GM18507 (cell line): ENCODE data around the gene ANKRD7.
A peak's percentile ranks its signal among the peaks of the same experiment; 100 is the strongest.
"Not testable (repeated sequence)": the region's sequence is repeated elsewhere in the genome, so short reads cannot be mapped to it uniquely, and the experiment has no call there.

Experiments used
- DNase-seq: peaks from one replicate; pipeline ENCODE4 v3.0.0; 2011; ENCODE audit warnings: low read depth; ENCODE audit not compliant: insufficient read length; ENCODE audit errors: extremely low spot score
- FAIRE-seq: peaks from 2 replicates; lab custom pipeline; 2011; peaks lifted over from hg19 to GRCh38; lab: Jason Lieb, UNC

The ANKRD7 gene

DNA sequence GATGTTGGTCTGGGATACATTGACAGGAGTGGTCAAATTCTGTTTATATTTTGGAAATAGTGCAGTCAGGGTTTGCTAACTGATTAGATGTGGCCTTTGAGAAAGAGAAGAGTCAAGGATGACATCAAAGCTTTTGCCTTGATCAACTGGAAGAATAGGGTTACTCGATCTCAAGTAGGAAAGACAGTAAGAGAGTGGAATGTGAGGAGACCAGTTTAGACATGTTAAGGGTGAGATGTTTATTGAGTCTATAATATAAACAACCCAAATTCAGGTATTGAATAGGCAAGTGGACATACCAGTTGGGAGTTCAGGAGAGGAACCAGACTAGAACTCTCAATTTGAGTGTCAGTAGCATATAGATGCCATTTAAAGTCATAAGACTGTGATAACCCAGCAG, 1.9 kb upstream of the ANKRD7 start:
- DNase-seq (no peak), FAIRE-seq (no peak)

DNA sequence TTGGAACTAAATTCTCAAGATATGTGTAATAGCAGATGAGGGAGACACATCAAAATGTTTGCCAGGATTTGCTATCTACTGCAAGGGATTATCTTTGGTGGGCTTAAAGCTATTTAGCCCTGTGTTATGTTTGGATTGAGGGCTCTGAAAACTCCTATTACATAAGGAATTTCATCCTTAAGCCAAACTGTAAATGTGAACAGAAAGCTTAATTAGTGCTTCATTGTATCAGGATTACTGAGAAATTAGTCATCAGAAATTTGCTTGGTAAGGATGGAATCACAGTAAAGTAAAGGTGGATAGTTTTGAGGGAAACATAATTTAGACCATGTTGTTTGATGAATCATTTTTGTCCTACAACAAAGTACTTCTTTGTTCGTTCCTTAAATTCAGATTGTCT, 8.3 kb downstream of the ANKRD7 start:
- no peak for FAIRE-seq

DNA sequence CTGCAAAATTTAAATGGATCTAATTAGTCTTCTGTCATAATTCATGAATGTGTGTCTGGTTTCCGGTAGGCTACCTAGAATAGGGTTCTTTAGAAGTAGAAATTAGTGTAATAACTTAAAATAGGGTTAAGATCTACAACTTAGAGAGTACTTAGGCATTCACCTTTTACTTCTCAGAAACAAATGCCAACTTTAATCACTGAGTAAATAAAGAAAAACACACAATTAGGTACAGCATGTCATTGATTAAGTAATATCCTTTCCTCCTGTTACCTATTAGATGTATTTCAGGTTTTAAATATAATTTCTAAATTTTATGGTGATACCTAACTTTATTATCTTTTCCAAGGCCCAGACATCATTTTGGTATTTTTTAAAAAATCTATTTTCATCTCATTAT, 9.3 kb downstream of the ANKRD7 start:
- DNase-seq (no peak), FAIRE-seq (no peak)

More for the DNA sequence above, 8.3 kb downstream of the ANKRD7 start:
- DNase-seq: no peak

DNA sequence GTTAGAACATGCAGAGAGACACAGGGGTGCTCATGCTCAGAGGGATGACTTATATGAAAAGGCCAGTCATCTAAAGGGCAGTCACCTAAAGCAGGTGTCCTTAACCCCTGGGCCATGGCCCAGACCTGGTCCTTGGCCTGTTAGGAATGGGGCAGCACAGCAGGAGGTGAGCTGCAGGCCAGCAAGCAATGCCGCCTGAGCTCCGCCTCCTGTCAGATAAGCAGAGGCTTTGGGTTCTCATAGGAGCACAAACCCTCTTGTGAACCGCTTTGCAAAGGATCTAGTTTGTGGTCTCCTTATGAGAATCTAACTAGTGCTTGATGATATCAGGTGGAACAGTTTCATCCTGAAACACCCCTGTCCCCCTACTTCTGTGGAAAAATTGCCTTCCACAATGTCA, 14.5 kb downstream of the ANKRD7 start:
- FAIRE-seq: no peak
- DNase-seq: no peak

DNA sequence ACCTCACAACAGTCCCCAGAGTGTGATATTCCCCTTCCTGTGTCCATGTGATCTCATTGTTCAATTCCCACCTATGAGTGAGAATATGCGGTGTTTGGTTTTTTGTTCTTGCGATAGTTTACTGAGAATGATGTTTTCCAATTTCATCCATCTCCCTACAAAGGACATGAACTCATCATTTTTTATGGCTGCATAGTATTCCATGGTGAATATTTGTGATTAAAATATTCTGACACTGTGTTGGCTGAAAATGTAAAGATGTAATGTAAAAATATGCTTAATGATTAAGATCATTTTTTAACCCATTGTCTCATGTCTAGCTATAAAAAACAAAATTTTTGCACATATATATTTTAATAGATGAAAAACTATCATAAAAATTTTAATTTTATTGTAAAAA, 15.8 kb downstream of the ANKRD7 start:
- FAIRE-seq, DNase-seq: not testable (repeated sequence)

DNA sequence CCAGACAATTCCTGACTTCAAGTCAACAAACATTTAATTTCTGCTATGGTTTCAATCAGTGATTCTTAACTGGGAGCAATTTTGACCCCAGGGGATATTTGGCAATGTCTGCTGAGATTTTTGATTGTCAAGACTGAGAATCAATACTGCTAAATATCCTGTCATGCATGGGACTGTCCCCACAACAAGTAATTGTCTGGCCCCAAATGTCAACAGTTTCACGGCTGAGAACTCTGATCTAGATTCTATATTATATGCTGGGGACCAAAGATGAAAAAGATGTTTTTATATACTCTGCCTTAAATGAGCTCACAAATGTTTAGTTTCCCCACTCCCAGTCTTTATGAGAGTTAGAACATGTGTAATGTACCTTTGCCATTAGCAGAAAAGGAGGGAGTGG, 19.2 kb downstream of the ANKRD7 start:
- no peak for DNase-seq
- FAIRE-seq: no peak

- DNase-seq: no peak
- FAIRE-seq: no peak
These were observed 20.9 kb downstream of the ANKRD7 start for GRCh38 chr7:118245267-118246040.

DNA sequence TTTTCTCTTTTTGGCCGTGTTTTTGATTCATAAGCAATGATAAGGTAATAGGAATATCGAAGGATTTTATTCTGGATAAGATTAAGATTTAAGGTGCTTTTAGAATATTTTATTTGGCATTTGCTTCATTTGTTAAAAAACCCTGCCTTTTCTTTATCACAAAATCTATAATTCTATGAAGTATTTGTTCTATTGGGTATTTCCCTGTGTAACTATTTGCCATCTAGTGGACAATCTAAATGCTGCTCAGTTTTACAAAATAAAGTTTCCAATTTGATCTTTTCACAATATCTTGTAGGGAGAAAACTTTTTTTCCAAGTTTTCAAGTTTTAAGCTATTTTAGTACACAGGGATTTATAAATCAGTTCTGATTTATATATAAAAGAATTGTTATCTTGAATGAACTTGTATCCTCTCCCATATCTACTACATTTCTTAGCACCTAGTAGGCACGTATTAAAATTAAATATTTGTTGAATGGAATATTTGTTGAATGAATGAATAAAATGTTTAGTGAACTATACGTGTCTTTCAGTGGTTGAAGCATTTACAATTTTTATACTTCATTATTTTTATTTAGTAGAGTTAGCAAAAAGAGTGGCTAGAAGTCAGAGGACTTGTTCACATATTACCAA, 26.5 kb downstream of the ANKRD7 start:
- FAIRE-seq: no peak
- DNase-seq: no peak

GRCh38 chr7:118252087-118252486, 27.6 kb downstream of the ANKRD7 start:
- DNase-seq (no peak), FAIRE-seq (no peak)

DNA sequence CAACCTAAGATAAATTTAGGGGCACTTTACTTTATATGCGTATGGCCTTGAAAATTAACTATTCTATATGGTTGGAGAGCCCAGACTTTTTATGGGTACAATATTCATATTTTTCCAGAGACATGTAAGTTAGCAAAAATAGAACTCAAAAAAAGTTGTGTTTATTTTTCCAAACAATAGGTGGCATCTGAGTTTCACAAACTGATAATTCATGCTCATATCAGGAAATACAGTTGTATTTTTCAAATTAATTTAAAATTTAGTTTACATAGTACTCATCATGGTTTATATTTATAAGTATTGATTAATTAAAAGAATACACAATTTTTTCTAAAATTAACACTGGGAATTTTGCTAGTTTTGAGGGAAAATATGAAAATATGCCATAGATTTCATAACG, 34.6 kb downstream of the ANKRD7 start:
- DNase-seq: no peak
- FAIRE-seq: peak; percentile 48

DNA sequence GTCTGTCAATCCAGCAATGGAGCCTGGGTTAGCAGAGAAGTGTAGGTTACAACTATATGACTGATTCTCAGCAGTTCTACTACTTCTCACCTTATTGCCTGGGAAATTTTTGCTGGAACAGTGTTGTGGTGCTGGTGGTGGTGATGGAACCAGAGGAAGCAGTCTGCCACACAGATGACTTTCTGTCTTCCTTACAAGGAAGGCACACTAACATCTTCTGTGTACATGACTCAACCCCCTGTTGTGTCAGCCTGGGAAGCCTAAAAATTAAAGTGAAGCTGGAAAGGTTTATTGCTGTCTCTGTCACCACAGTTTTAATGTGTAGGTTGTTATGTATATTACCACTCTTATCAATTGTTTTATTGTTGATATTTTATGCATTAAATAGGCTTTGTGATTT, 40.3 kb downstream of the ANKRD7 start:
- no peak for DNase-seq
- no peak for FAIRE-seq

DNA sequence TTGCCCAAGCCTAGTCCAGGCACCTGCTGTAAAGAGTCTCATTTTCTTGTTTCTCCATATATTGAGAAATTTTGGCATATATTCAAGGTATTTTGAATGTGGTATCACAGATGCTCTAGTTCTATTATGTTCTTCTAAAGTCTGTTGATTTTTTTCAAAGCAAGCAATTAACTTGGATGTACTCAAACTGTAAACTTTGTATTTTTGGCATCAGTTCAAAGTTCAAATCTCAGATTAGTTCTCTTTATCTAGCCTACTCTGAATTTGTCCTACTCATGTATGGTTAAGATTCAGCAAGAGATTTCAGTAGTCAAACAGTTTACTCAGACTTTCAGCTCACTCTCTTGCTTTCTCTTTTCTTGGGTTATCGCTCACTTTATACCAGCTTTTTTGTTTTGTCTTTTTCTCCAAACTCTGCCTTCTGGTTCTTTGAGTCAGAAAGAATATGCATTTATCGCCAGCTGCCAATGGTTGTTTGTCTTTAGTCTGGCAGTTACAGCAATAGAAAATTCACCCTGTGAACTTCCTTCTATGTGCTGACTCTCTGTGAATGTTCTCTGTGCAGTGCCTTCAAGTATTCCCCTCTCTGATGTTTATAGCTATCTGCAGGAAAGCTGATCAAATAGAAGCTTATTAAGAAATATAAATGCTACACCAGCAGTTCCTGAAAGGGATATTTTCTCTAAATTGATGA, 56.0 kb downstream of the ANKRD7 start:
- FAIRE-seq: no peak
- no peak for DNase-seq

DNA sequence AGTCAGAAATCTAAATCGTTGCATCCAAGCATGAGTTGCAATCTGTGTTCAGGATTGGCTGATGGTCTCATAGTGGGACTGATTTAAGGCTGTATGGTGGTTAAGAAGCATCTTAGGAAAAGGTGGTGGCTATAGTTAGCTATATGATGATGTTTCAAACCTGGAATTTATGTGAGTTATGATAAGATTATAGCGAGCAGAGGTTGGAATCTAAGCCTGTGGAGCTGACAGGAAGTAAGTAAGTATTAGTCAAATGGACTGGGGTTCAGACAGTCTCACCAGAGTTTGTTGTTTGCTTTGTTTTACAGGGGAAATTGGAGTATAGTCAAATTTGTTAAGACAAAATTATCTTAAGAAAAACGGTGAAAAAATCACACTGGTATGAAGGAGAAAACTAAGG, 56.7 kb downstream of the ANKRD7 start:
- no peak for FAIRE-seq
- no peak for DNase-seq

GRCh38 chr7:118285358-118285757, 60.9 kb downstream of the ANKRD7 start:
- DNase-seq: no peak
- FAIRE-seq: no peak

DNA sequence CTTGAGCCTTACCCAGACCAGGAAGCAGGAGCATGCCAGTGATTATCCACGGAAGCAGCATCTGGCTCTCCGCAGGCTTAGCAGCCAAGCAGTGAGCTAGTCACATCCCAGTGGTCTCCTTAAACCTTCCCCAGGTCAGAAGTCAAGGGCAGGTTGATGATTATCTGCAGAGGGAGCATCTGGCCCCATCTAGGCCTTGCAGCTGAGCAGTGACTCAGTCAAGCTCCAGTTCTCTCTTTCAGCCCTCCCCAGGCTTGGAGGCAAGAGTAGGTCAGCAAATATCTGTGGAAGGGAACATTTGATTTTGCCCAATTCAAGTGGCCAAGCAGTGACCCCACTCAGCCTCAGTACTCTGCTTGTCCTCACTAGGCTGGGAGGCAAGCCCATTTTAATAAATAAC, 61.6 kb downstream of the ANKRD7 start:
- FAIRE-seq: no peak
- DNase-seq: no peak

DNA sequence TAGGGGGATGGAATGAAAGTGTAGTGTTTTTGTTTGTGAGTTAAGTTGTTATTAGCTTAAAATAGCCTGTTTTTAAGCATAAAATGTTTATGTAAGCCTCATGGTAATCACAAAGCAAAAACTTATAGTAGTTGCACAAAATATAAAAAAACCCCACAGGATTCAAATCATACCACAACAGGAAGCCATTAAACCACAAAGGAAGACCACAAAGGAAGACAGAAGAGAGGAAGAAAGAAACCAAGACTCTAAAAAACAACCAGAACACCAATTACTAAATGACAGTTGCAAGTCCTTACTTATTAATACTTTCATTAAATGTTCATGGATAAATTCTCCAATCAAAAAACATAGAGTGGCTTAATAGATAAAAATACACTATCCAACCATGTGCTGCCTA, 63.6 kb downstream of the ANKRD7 start:
- peak; percentile 47 for FAIRE-seq
- DNase-seq: no peak

- no peak for FAIRE-seq
- DNase-seq: no peak
These were observed 65.0 kb downstream of the ANKRD7 start for GRCh38 chr7:118289476-118289875.
